BLaER1 (cell line): ENCODE results near the gene INIP.

Experiments
- H3K27ac ChIP-seq: shearing (Covaris generic); formaldehyde crosslinking; 2 replicates; pipeline ENCODE4 v1.8.1; 2022
- H3K27me3 ChIP-seq: shearing (Covaris generic); formaldehyde crosslinking; 2 replicates; pipeline ENCODE4 v1.8.1; 2022
- H3K36me3 ChIP-seq: shearing (Covaris generic); formaldehyde crosslinking; 2 replicates; pipeline ENCODE4 v1.8.1; 2022
- H3K4me1 ChIP-seq: shearing (Covaris generic); formaldehyde crosslinking; 2 replicates; pipeline ENCODE4 v1.8.1; 2022
- H3K4me2 ChIP-seq: shearing (Covaris generic); formaldehyde crosslinking; 2 replicates; pipeline ENCODE4 v1.8.1; 2022
- H3K4me3 ChIP-seq: shearing (Covaris generic); formaldehyde crosslinking; 2 replicates; pipeline ENCODE4 v1.8.1; 2022
- H3K9ac ChIP-seq: shearing (Covaris generic); formaldehyde crosslinking; 2 replicates; pipeline ENCODE4 v1.8.1; 2022
- H3K9me3 ChIP-seq: shearing (Covaris generic); formaldehyde crosslinking; 2 replicates; pipeline ENCODE4 v1.8.1; 2022
- H4K20me1 ChIP-seq: shearing (Covaris generic); formaldehyde crosslinking; 2 replicates; pipeline ENCODE4 v1.8.1; 2022
- Cebpa-rat ChIP-seq: shearing (Covaris generic); IDR thresholded peaks from 2 replicates; pipeline ENCODE4 v1.8.1; 2022

Gene INIP, protein sequence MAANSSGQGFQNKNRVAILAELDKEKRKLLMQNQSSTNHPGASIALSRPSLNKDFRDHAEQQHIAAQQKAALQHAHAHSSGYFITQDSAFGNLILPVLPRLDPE

DNA sequence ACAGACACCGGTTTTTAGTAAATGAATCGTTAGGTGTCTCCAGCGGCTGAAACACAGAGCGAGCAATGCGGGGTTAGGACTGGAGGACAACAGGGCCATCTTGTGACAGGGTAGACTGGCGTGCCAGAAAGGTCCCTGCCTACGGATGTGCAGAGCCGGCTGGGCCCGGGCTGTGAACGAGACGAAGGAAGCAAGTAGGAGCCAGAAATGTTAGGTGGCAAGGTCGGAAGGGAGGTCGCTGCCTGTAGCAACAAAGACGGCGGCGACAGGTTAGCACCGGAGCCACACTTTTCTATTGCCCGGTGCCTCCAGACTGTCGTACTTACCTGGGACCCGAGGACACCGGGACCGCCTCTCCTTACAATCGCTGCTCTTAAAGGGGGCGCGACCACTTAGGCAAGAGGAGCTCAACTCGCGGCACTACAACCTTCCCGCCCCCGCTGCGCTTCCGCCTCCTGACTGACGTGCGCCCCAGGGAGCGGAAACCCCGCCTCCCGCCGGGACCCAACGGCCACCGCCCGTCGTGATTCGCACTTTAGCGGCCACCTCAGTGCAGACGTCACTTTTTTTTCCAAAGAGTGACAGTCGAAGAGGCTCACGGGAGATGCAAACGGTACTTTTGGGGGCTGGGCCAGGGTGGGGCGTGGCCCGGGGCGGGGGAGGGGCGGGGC lies at the start of gene INIP:
Gene INIP, minus strand, starts transcription at position 457 of the 671 bp plus-strand sequence. CDS start 1,632 bp downstream, outside the sequence.
- H3K4me2 ChIP-seq = peak within 1 kb of the TSS; percentile 82

DNA sequence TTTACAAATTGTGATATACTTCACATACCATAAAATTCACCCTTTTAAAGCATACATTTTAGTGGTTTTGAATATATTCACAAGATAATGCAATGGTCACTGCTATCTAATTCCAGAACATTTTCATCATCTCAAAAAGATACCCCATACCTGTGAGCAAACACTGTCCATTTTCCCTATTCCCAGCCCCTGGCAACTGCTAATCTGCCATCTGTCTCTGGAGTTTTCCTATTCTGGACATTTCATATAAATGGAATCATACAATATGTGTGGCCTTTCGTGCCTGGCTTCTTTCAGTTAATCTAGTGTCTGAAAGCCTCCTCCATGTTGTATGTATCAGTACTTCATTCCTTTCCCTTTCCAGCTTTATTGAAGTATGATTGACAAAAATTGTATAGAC lies 47.4 kb upstream of the INIP start:
- Histone ChIP-seq H3K27ac (no peak overlapping the region), H3K4me2 (no peak overlapping the region), H3K9me3 (peaks cover 35% of the 10 kb centered on the region), H3K27me3 (no peaks in the 10 kb centered on the region), H4K20me1 (peaks cover 44% of the 10 kb centered on the region), H3K4me1 (peaks cover 20% of the 10 kb centered on the region), H3K4me3 (no peak overlapping the region), H3K9ac (no peak overlapping the region), H3K36me3 (peaks cover 22% of the 10 kb centered on the region; the same call in 1 of the 2 replicates)
- TF ChIP-seq Cebpa-rat = no peak

More for the DNA sequence above, at the start of gene INIP:
- H3K36me3 ChIP-seq = peaks cover 17% of the 10 kb centered on the region
- H3K27me3 ChIP-seq = no peaks in the 10 kb centered on the region
- H3K9ac ChIP-seq = peak within 1 kb of the TSS; percentile 83
- H3K9me3 ChIP-seq = peaks cover 4% of the 10 kb centered on the region; the same call in 1 of the 2 replicates
- peaks cover 14% of the 10 kb centered on the region for H3K4me1 ChIP-seq
- peaks cover 10% of the 10 kb centered on the region; the same call in 1 of the 2 replicates for H4K20me1 ChIP-seq
- peak within 1 kb of the TSS; percentile 74 for H3K27ac ChIP-seq
- no peak for TF ChIP-seq Cebpa-rat
- peak within 1 kb of the TSS; percentile 83 for H3K4me3 ChIP-seq

DNA sequence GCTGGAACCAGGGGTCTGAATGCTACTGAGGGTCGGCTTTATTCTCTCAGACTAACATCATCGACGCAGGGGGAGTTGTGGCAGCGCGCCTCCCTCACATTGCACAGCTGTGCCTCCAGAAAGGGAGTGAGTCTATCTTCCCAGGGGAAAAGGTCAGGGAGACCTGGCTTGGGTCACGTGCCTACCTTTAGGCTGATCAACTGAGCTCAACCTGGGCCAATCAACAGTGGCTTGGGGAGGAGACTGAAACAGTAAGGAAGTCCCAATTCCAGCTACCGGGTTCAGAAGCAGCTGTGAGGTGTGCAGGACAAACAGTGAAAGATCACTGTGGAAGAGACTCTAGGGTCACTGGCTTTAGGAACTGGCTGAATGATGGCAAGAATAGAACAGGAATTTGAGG lies 46.9 kb upstream of the INIP start:
- no peak overlapping the region for H3K4me3 ChIP-seq
- peaks cover 47% of the 10 kb centered on the region for H4K20me1 ChIP-seq
- TF ChIP-seq Cebpa-rat = no peak
- H3K9ac ChIP-seq = no peak overlapping the region
- no peak overlapping the region for H3K4me2 ChIP-seq
- peaks cover 20% of the 10 kb centered on the region for H3K4me1 ChIP-seq
- no peaks in the 10 kb centered on the region for H3K27me3 ChIP-seq
- H3K36me3 ChIP-seq = peaks cover 19% of the 10 kb centered on the region; the same call in 1 of the 2 replicates
- H3K27ac ChIP-seq = no peak overlapping the region
- H3K9me3 ChIP-seq = peaks cover 35% of the 10 kb centered on the region

DNA sequence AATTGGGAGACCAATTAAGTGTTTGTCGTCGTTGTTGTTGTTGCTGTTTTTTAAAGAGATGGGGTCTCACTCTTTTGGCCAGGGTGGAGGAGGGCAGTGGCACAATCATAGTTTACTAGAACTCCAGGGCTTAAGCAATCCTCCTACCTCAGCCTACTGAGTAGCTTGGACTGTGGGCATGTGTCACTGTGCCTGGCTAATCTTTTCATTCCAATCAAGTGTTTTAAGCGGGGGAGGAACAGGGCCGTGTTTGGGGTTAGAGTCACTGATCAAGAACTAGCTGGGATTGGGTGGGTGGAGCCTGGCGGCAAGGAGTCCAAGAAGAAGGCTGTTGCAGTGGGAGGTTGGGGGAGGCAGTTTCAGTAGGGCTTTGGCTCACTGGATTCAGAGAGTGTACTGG lies 46.4 kb upstream of the INIP start:
- Histone ChIP-seq H4K20me1 (peaks cover 47% of the 10 kb centered on the region), H3K4me1 (peaks cover 20% of the 10 kb centered on the region), H3K27me3 (no peaks in the 10 kb centered on the region), H3K9ac (no peak overlapping the region), H3K4me3 (no peak overlapping the region), H3K27ac (no peak overlapping the region), H3K9me3 (peaks cover 31% of the 10 kb centered on the region), H3K36me3 (peaks cover 14% of the 10 kb centered on the region; the same call in 1 of the 2 replicates), H3K4me2 (no peak overlapping the region)
- no peak for TF ChIP-seq Cebpa-rat

DNA sequence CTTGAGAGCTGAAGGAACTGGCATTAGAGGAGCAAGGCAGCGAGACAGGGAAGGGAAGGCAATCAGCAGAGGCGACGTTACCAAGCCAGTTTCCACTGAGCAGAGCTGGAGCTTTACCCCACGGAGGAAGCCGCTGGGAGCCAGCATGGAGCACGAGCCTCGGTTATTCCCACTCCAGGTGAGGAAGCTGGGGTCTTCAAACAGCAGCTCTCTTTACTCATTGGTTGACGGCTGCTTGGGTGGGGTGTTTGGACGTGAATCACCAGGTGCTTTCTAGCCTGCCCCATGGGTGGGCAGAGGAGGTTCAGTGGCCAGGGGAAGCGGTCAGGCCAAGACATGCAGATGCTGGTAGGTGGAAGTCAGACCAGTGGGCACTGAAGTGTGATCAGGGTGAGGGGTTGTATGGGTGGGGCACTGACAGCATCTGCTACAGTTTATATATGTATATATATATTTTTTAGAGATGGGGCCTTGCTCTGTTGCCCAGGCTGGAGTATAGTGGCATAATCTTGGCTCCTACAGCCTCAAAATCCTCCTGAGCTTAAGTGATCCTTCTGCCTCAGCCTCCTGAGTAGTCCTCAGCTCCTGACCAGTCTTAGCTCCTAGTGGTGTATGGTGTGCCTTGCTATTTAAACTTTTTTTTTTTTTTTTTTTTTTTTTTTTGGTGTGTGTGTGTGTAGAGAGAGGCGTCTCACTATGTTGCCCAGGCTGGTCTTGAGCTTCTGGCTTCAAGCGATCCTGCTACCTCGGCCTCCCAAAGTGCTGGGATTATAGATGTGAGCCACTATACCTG lies 45.0 kb upstream of the INIP start:
- Histone ChIP-seq H3K27me3 (no peaks in the 10 kb centered on the region), H3K9me3 (peaks cover 22% of the 10 kb centered on the region), H4K20me1 (peaks cover 54% of the 10 kb centered on the region), H3K4me3 (no peak overlapping the region), H3K9ac (no peak overlapping the region), H3K36me3 (peaks cover 21% of the 10 kb centered on the region), H3K4me1 (peaks cover 20% of the 10 kb centered on the region), H3K4me2 (no peak overlapping the region), H3K27ac (no peak overlapping the region)
- TF ChIP-seq Cebpa-rat = no peak

DNA sequence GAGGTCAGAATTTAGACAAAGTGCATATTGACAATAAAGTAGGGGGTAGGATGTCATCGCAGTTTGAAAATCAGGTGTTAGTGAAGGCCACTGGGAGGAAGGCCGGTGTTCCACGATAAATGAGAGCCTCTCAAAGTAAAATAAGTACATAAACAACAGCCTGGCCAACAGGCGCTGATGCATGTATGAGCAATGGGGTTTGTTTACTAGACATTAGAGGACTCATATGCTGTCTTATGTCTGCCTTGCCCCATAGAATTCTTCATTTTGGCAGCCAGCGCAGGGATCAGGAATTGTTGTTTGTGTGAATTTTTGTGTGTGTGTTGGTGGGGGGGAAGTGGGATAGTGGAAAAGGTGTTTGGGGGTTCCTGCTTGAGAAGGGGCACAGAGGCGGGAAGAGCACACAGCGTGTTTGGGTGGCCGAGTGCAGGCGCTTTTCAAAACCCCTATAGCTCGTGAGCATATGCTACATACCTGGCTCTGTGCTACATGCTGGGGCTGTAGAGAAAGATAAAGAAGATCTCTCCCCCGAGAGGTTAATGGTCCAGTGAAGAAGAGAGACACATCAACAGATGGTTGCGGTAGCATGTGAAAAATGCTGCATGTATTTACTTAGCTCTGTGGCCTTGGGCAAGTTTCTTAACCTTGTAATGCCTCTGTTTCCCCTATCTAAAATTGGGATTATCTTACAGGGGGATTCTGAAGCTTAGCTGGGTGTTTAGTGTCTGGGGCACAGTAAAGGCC lies 44.2 kb upstream of the INIP start:
- no peak overlapping the region for H3K27ac ChIP-seq
- H3K27me3 ChIP-seq = no peaks in the 10 kb centered on the region
- H3K9me3 ChIP-seq = peaks cover 14% of the 10 kb centered on the region
- peaks cover 20% of the 10 kb centered on the region for H3K4me1 ChIP-seq
- no peak overlapping the region; the same call in 1 of the 2 replicates for H3K4me2 ChIP-seq
- TF ChIP-seq Cebpa-rat = no peak
- peaks cover 19% of the 10 kb centered on the region for H3K36me3 ChIP-seq
- H3K4me3 ChIP-seq = no peak overlapping the region
- no peak overlapping the region for H3K9ac ChIP-seq
- H4K20me1 ChIP-seq = peaks cover 62% of the 10 kb centered on the region

DNA sequence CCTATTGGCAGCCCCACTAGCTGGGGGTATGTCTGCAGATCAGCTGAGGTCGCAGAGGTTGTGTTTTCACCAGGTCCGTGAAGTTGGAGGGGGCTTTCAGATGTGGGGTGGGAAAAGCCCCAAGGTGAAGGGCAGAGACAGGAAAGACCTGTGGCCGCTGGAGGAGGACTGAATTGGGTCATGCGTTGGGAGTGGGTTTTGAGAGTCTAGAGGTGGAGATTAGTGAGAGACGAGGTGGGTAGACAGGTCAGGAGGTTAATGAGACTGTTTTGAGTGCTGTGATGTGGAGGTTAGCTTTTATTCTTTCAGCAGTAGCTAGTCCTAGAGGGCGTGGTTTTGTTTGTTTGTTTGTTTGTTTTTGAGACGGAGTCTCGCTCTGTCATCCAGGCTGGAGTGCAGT lies 42.9 kb upstream of the INIP start:
- no peak for TF ChIP-seq Cebpa-rat
- H3K4me1 ChIP-seq = peaks cover 20% of the 10 kb centered on the region
- peaks cover 2% of the 10 kb centered on the region for H3K9me3 ChIP-seq
- H3K4me3 ChIP-seq = no peak overlapping the region
- H3K27me3 ChIP-seq = no peaks in the 10 kb centered on the region
- no peak overlapping the region for H3K4me2 ChIP-seq
- H4K20me1 ChIP-seq = peaks cover 67% of the 10 kb centered on the region
- H3K27ac ChIP-seq = no peak overlapping the region
- H3K9ac ChIP-seq = no peak overlapping the region
- H3K36me3 ChIP-seq = peaks cover 19% of the 10 kb centered on the region

DNA sequence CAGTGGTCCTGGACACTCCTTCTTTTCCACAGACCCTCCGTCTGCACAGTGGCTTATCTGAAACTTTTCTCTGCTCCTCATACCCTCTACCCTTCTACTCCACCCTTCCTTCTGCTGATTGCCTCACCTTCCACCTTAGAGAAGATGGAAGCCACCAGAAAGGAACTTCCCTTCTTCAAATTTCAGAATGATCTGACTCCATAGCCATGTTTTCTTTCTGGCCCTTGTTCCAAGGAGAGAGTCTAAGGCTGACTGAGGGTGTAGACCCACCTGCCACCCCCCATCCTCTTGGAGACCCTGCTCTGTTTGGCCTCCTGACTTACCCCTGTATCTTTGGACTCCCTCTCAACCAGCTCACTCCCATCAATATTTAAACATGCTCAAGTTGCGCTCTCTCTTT lies 40.0 kb upstream of the INIP start:
- H4K20me1 ChIP-seq = peaks cover 76% of the 10 kb centered on the region
- peaks cover 30% of the 10 kb centered on the region for H3K4me1 ChIP-seq
- no peak overlapping the region for H3K4me2 ChIP-seq
- no peak overlapping the region for H3K9ac ChIP-seq
- H3K9me3 ChIP-seq = no peaks in the 10 kb centered on the region
- no peak overlapping the region for H3K4me3 ChIP-seq
- H3K27me3 ChIP-seq = no peaks in the 10 kb centered on the region
- H3K36me3 ChIP-seq = peaks cover 15% of the 10 kb centered on the region
- no peak for TF ChIP-seq Cebpa-rat
- H3K27ac ChIP-seq = no peak overlapping the region

DNA sequence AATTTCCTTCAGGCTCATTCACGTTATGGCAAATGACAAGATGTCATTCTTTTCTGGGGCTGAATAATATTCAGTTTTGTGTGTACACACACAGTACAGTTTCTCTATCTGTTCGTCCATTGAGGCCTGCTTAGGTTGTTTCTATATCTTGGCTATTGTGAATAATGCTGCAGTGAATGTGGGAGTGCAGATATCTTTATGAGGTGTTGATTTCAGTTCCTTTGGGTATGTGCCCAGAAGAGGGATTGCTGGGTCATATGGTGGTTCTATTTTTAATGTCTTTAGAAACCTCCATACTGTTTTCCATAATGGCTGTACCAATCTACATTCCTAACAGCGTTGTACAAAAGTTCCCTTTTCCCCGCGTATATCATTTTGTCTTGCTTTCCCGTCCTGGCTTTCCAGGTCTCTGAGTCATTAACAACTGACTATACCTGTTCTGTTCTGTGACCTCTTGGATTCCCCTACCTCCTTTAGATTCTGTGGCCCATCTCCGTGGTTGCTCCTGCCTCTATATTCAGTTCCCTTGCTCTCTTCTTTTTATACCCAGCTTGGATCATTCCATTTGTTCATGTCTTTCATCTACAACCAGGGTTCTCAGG lies 39.5 kb upstream of the INIP start:
- Histone ChIP-seq H3K4me2 (no peak overlapping the region), H3K9ac (no peak overlapping the region), H3K27me3 (no peaks in the 10 kb centered on the region), H3K9me3 (no peaks in the 10 kb centered on the region), H3K36me3 (peaks cover 15% of the 10 kb centered on the region), H3K4me1 (peaks cover 32% of the 10 kb centered on the region), H3K4me3 (no peak overlapping the region), H4K20me1 (peaks cover 76% of the 10 kb centered on the region), H3K27ac (no peak overlapping the region)
- no peak for TF ChIP-seq Cebpa-rat
